ENCODE results near the gene PEX16.

The PEX16 gene

DNA sequence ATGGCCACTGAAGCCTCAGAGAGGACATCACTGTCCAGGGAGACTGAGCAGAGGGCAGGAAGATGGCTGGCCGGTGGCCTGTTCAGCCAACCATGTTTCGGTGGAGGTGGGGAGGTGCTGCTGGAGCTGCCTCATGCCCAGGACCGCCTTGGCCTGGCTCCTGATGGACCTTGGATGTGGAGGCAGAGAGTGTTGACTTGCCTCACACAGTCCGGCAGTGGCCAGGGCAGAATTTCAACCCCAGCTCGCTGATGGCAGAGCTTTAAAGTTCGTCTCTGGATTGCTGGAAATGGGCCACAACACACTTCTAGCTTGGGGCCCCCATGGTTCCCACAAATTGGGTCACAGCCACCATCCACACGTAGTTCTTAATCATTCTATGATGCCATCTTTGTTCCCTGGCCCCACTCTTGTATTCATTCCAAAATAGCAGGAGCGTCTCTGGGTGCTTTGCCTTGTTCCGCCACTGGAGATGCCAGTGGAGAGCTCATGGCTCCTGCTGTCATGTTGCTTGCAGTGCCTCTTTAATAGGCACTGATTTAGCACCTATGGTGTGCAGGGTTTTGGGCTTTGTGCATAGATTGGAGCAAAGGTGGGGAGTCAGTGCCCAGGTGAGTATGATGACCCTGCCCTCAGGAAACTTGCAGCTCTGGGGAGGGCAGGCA, 26.7 kb downstream of the PEX16 start:
- intact Hi-C loops (cut with micrococcal nuclease), result no loop called here
- Mint-ChIP-seq H3K27ac (no peak overlapping the region), H3K9me3 (no peaks in the 10 kb centered on the region), H3K4me1 (ENCODE audit: low read depth) (no peaks in the 10 kb centered on the region), H3K27me3 (peaks cover 51% of the 10 kb centered on the region), H3K36me3 (ENCODE audit: low read depth) (no peaks in the 10 kb centered on the region), H3K4me3 (no peak overlapping the region)

DNA sequence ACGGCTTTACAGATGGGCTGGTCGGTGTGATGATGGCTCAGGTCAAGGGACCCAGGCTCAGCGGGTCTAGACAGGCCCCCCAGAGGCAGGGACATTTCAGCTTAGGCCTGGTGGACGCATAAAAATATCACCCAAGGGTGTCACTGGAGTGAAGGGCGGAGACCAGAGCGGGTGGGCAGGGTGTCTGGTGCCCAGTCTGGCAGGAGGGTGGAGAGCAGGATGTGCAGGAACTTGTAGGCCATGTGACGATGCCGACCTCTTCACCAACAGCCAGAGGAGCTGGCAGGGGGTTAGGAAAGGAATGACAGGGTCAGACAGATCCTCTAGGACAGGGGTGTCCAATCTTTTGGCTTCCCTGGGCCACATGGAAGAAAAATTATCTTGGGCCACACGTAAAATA, 27.7 kb downstream of the PEX16 start:
- Mint-ChIP-seq H3K27ac (no peak overlapping the region), H3K4me3 (no peak overlapping the region), H3K9me3 (no peaks in the 10 kb centered on the region), H3K4me1 (ENCODE audit: low read depth) (peaks cover 5% of the 10 kb centered on the region), H3K27me3 (peaks cover 49% of the 10 kb centered on the region), H3K36me3 (ENCODE audit: low read depth) (no peaks in the 10 kb centered on the region)
- intact Hi-C loops (cut with micrococcal nuclease), result loop anchor here (10.0 kb wide), 1 partner anchor 45 kb away; no protein-coding TSS in a partner anchor

DNA sequence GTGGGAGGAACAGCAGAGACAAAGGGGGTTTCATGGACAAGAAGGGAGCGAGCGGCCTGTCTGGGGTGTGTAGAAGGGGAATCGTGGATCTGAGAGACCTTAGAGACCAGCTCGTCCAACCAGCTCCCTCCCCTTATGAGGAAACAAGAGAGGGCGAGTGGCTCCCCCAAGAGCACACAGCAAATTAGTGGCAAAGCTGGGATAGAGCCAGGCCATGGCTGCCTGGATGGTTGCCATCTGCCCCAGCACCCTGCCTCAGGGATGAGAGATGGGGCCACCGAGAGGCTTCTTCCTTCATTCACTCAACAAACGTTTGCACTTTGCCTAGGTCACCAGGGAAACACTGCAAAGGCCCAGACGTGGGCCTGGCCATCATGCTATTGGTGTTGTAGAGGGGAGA, 28.1 kb downstream of the PEX16 start:
- H3K27me3 Mint-ChIP-seq, result peaks cover 49% of the 10 kb centered on the region
- no peaks in the 10 kb centered on the region for H3K9me3 Mint-ChIP-seq
- intact Hi-C loops (cut with micrococcal nuclease), result loop anchor here (10.0 kb wide), 1 partner anchor 45 kb away; no protein-coding TSS in a partner anchor
- H3K36me3 Mint-ChIP-seq (ENCODE audit: low read depth), result no peaks in the 10 kb centered on the region
- H3K4me1 Mint-ChIP-seq (ENCODE audit: low read depth), result peaks cover 9% of the 10 kb centered on the region
- no peak overlapping the region for H3K4me3 Mint-ChIP-seq
- no peak overlapping the region for H3K27ac Mint-ChIP-seq

DNA sequence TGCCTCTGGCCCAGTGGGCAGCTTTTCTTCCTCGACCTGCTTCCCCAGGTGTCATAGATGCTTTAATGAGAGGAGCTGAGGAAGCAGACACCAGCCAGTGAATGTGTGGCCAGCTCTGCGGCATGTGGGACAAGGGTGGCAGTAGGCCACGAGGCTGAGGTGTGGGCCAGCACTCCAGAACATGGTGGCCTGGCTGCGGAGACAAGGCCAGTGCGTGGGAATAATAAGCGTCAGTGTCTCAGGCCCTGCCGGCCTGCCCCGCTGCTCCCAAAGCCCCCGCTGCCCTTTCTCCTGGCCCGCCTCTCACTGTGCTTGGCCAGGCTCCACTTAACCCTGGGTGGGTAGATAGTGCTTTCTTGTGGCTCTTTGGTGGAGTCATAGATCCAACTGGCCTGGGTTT, 30.1 kb downstream of the PEX16 start:
- H3K27me3 Mint-ChIP-seq, result peaks cover 51% of the 10 kb centered on the region
- no peaks in the 10 kb centered on the region for H3K36me3 Mint-ChIP-seq (ENCODE audit: low read depth)
- intact Hi-C loops (cut with micrococcal nuclease), result loop anchor here (10.0 kb wide), 1 partner anchor 47 kb away; no protein-coding TSS in a partner anchor
- H3K27ac Mint-ChIP-seq, result no peak overlapping the region
- no peaks in the 10 kb centered on the region for H3K9me3 Mint-ChIP-seq
- no peak overlapping the region for H3K4me3 Mint-ChIP-seq
- peaks cover 12% of the 10 kb centered on the region for H3K4me1 Mint-ChIP-seq (ENCODE audit: low read depth)

DNA sequence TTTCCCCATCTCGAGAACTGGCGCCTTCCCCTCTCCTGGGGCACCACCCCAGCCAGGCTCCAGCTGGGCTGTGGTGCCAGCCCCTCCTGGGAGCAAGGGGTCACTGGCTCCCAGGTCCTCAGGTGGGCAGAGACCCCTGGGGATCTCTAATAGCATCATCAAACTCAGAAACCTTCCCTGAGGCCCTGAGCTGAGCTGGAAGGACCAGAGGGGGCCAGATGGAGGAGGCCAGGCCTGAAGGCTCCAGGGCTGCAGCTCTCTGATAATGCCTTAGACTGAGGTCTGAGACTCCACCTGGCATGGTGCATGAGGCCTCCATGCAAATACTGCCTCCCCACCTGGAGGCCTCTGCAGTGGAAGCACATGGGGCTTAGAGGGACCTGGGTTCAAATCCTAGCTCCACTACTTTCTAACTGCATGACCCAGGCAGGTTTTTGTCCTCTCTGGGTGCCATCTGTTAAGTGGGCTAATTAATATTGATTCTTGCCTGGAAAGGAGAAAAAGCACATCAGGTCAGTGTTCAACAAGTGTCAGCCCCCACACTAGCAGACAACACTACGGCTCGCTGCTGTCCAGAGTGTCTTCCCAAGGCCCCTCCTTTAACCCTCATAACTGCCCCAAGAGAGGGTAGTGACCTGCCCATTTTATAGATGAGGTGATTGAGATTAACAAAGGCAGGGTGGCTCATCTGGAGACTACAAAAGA, 30.7 kb downstream of the PEX16 start:
- Mint-ChIP-seq H3K9me3 (no peaks in the 10 kb centered on the region), H3K36me3 (ENCODE audit: low read depth) (peaks cover 6% of the 10 kb centered on the region), H3K27ac (no peak overlapping the region), H3K4me3 (no peak overlapping the region), H3K27me3 (peaks cover 49% of the 10 kb centered on the region), H3K4me1 (ENCODE audit: low read depth) (peaks cover 12% of the 10 kb centered on the region)
- intact Hi-C loops (cut with micrococcal nuclease), result loop anchor here (10.0 kb wide), 1 partner anchor 48 kb away; no protein-coding TSS in a partner anchor

DNA sequence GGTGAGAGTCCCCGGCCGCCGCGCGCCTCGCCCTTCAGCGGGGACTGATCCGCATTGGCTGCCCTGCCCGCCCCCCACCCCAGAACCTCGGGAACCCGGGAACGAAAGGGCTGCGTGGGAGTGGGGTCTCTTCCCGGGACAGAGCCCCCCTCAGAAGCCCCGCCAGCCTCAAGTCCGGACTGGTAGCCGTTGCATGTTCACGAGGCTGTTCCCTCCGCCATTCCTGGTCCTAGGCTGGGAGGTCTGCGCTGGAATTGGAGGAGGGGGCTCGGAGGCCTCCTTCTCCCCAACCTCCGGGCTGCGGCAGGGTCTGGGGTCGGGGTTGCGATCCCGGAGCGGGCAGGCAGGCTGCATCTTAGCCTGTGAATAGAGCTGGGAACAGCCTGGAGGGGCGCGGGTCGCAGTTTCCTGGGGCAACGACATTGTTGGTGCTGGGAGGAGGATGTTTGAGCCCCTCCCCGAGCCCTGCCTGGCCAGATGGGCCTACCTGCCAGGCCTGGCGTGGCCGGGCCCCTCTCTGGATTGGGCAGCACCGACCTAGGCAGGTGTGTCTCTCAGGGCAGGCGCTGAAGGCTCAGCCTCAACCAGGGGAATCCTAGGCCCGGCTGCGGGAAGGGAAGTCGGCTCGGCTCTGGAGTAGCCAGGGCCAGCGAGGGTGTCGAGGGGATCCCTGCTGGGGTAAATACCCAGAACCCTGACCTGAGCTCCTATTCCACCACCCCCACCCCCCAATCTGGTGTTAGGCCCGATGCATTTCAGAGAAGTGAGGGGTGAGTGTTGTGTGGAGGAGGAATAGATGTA, 31.6 kb downstream of the PEX16 start:
- Mint-ChIP-seq H3K27ac (no peak overlapping the region), H3K9me3 (no peaks in the 10 kb centered on the region), H3K36me3 (ENCODE audit: low read depth) (peaks cover 14% of the 10 kb centered on the region), H3K4me3 (peak overlapping the region; percentile 37), H3K27me3 (peaks cover 46% of the 10 kb centered on the region), H3K4me1 (ENCODE audit: low read depth) (peaks cover 12% of the 10 kb centered on the region)
- intact Hi-C loops (cut with micrococcal nuclease), result loop anchor here (10.0 kb wide), 1 partner anchor 49 kb away; no protein-coding TSS in a partner anchor

DNA sequence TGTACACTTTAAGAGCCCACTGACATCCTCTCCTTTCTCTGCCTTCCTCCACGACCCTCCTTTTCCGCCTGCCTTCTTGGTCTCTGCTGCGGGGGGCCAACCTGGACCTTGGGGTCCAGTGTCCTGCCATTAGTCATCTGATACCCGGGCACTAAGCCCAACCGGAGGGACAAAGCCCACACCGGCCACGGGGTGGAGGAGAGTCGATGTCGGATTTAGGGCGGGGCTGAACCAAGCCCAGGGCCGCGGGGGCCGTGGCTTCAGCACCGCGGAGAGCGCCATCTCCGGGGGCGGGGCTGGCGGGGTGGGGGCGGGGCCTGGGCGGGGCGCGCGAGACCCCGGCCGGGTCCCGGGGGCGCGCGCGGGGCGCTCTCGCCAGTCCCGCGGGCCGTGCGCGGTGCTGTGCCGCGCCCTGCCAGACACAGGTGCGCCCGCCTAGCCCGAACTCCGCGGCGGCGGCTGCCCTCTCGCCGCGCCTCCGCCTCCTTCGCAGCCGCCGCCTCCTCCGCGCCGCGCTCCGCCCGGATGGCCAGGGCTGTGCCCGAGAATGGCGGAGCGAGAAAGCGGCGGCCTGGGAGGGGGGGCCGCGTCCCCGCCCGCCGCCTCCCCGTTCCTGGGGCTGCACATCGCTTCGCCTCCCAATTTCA, 32.3 kb downstream of the PEX16 start, which contains the start of gene MAPK8IP1:
MAPK8IP1 (plus strand) TSS at position 378 of the 647 bp plus-strand sequence; CDS start at position 548, 170 bp downstream.
- Mint-ChIP-seq H3K36me3 (ENCODE audit: low read depth) (peaks cover 22% of the 10 kb centered on the region), H3K4me1 (ENCODE audit: low read depth) (peaks cover 12% of the 10 kb centered on the region), H3K27ac (no peak within 1 kb of the TSS), H3K4me3 (peak within 1 kb of the TSS; percentile 63), H3K9me3 (no peaks in the 10 kb centered on the region), H3K27me3 (peaks cover 43% of the 10 kb centered on the region)
- intact Hi-C loops (cut with micrococcal nuclease), result loop anchor here (10.0 kb wide), 1 partner anchor 49 kb away; no protein-coding TSS in a partner anchor

DNA sequence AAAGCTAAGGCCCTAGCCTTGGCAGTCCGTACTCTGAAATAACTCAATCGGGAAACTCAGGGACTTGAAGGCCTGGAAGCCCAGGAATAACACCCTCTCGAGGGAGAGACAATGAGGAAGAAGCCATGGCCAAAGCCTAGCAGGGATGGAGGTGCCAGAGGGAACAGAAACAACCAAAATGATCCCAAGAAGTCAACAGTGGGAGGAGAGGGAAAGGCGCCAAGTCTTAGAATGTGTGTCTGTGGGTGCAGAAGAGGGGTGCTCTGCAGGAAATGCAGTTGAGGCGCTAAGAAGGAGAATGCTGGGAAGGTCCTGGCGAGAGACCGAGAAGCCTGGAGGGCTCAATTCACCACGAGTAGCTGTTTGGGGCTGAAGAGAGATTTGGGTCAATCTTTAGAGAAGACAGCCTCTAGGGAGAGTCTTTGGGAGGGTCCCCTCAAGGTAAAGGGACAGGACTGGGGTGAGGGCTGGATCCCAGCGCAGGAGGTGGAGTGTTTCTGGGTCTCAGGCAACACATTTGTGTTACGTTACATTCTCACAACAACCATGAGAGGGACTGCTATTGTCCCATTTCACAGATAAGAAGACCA, 33.0 kb downstream of the PEX16 start:
- intact Hi-C loops (cut with micrococcal nuclease), result loop anchor here (10.0 kb wide), 1 partner anchor 50 kb away; no protein-coding TSS in a partner anchor
- H3K4me3 Mint-ChIP-seq, result peak overlapping the region; percentile 63
- no peaks in the 10 kb centered on the region for H3K9me3 Mint-ChIP-seq
- peaks cover 41% of the 10 kb centered on the region for H3K27me3 Mint-ChIP-seq
- peaks cover 12% of the 10 kb centered on the region for H3K4me1 Mint-ChIP-seq (ENCODE audit: low read depth)
- no peak overlapping the region for H3K27ac Mint-ChIP-seq
- H3K36me3 Mint-ChIP-seq (ENCODE audit: low read depth), result peaks cover 29% of the 10 kb centered on the region

DNA sequence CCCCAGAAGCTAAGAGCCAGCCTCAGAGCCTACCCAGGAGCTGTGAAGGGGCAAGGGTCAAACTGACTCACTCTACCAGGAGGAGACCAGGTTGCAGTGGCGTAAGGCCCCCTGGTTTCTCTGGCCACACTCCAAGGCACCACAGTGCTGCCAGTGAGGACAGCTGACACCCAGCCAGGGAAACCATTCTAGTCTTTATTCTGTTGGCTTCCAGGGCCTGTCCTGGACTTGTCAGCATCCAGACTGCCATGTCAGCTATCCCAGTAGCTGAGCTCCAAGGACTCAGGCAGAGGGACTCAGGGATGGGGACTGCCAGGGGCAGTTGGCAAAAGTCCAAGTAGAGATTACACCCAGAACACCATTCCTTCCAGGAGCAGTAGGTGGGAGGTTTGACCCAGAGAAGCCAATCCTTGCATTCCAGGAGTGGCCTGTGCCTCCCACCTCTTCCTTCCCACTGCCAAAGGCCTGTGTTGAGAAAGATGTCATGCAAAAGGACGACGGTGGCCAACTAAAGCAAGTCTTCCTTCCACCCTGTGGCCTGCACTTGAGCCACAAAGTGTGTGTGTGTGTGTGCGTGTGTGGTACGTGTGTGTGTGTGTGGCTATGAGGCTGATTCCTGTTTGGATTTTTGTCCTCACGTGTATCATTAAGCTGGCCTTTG, 35.8 kb downstream of the PEX16 start:
- no peak overlapping the region for H3K27ac Mint-ChIP-seq
- peaks cover 47% of the 10 kb centered on the region for H3K36me3 Mint-ChIP-seq (ENCODE audit: low read depth)
- no peak overlapping the region for H3K4me3 Mint-ChIP-seq
- peaks cover 12% of the 10 kb centered on the region for H3K4me1 Mint-ChIP-seq (ENCODE audit: low read depth)
- intact Hi-C loops (cut with micrococcal nuclease), result loop anchor here (10.0 kb wide), 1 partner anchor 53 kb away; no protein-coding TSS in a partner anchor
- peaks cover 25% of the 10 kb centered on the region for H3K27me3 Mint-ChIP-seq
- H3K9me3 Mint-ChIP-seq, result no peaks in the 10 kb centered on the region

DNA sequence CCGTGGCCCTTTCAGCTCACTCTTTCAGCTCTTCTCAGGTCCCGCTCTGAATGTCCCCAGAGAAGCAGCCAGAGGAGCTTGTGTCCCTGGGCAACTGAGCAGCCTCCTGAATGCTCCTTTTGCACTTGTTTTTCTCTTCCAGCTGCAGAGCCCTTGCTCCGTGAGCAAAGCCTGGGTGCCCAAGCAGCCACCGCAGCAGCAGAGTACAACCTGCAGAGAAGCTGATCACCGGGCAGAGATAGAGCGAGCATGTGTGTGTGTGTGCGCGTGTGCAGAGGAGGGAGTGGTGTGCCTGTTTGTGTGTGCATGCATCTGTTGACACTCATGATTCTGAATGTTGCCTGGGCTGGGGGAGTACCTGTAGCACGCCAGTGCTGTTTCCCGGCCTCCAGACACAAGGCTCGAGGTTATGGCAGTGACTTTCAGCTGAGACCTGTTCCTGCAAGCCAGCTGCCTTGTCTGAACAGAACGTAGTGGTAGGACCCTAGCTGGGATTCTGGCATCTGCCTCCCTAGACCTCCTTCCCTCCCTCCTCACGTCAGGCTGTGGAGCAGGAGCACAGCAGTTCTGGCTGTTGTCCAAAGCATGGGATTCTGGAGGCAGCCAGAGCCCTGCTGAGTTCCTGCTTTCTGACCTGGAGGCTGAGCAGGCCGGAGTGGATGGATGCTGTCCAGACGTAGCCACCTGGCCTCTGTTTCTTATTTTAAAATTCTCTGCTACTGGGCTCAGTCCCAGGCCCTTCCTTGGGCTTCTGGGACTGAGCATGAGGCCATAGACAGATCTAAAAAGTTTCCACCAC, 36.7 kb downstream of the PEX16 start:
- peaks cover 12% of the 10 kb centered on the region for H3K4me1 Mint-ChIP-seq (ENCODE audit: low read depth)
- intact Hi-C loops (cut with micrococcal nuclease), result loop anchor here (10.0 kb wide), 1 partner anchor 54 kb away; no protein-coding TSS in a partner anchor
- H3K36me3 Mint-ChIP-seq (ENCODE audit: low read depth), result peaks cover 54% of the 10 kb centered on the region
- no peak overlapping the region for H3K4me3 Mint-ChIP-seq
- peaks cover 16% of the 10 kb centered on the region for H3K27me3 Mint-ChIP-seq
- H3K9me3 Mint-ChIP-seq, result no peaks in the 10 kb centered on the region
- no peak overlapping the region for H3K27ac Mint-ChIP-seq

DNA sequence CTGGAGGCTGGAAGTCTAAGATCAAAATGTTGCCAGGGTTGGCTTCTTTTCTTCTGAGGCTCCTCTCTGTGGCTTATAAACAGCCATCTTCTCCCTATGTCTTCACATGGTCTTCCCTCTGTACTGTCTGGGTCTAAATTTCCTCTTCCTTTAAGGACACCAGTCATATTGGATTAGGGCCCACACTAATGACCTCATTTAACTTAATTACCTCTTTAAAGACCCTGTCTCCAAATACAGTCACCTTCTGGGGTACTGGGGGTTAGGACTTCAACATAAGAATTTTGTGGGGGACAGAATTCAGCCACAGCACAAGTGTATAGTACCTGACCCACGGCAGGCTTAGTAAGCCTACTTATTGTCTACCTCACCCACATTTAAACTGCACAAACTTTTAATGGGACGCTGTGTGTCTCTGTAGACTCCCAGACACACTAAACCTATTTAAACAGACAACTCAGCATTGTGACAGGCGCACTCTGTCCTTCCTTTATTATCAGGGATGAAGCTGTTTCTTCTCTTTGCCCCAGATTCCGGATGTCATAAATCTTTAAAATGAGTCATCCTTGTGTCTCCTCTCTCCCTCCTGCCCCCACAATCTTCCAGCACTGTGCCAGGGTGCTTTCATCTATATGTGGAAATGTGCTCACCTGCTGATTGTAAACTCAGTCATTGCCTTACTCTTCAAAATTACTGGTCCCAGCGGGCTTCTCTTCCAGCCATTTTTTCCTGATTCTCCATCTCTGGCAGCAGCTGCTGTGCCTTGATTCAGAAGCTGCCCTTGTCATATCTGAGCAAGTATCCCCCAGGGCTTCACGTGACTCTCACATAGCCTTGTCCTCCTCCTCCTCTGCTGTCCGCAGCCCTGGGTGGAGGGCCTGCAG, 37.6 kb downstream of the PEX16 start:
- intact Hi-C loops (cut with micrococcal nuclease), result loop anchor here (10.0 kb wide), 1 partner anchor 55 kb away; no protein-coding TSS in a partner anchor
- no peak overlapping the region for H3K4me3 Mint-ChIP-seq
- H3K9me3 Mint-ChIP-seq, result no peaks in the 10 kb centered on the region
- peaks cover 60% of the 10 kb centered on the region for H3K36me3 Mint-ChIP-seq (ENCODE audit: low read depth)
- peaks cover 8% of the 10 kb centered on the region for H3K4me1 Mint-ChIP-seq (ENCODE audit: low read depth)
- H3K27me3 Mint-ChIP-seq, result peaks cover 10% of the 10 kb centered on the region
- no peak overlapping the region for H3K27ac Mint-ChIP-seq

Measured in dendritic cell treated with granulocyte-macrophage colony-stimulating factor and Interleukin-4, amounts not matched to agents 40 ng/mL and 50 ng/mL, for 4 days (primary cell).